Measurements from ENCODE around the gene IKZF3.

Gene IKZF3

DNA sequence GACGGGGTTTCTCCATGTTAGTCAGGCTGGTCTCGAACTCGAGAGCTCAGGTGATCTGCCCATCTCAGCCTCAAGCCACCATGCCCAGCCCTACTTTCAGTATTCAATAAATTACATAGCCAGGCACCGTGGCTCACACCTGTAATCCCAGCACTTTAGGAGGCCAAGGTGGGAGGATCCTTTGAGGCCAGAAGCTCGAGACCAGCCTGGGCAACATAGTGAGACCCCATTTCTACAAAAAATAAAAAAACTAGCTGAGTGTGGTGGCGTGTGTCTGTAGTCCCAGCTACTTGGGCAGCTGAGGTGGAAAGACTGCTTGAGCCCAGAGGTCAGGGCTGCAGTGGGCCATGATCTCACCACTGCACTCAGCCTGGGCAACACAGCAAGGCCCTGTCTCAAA lies 142.0 kb downstream of the IKZF3 start:
- Histone ChIP-seq H3K9ac (no peak overlapping the region), H2AFZ (no peak overlapping the region), H3K79me2 (no peaks in the 10 kb centered on the region), H3K27me3 (ENCODE audit: control insufficient read depth, insufficient read depth, low read length) (no peaks in the 10 kb centered on the region), H3K36me3 (ENCODE audit: control insufficient read depth, insufficient read depth, low read length) (no peaks in the 10 kb centered on the region), H3K9me3 (ENCODE audit: control insufficient read depth, low read length) (no peaks in the 10 kb centered on the region), H3K4me1 (no peaks in the 10 kb centered on the region), H3K4me2 (ENCODE audit: low read length) (no peak overlapping the region), H3K4me3 (ENCODE audit: low read depth, low read length) (no peak overlapping the region), H3K27ac (no peak overlapping the region)
- TF ChIP-seq, protein P1, sequence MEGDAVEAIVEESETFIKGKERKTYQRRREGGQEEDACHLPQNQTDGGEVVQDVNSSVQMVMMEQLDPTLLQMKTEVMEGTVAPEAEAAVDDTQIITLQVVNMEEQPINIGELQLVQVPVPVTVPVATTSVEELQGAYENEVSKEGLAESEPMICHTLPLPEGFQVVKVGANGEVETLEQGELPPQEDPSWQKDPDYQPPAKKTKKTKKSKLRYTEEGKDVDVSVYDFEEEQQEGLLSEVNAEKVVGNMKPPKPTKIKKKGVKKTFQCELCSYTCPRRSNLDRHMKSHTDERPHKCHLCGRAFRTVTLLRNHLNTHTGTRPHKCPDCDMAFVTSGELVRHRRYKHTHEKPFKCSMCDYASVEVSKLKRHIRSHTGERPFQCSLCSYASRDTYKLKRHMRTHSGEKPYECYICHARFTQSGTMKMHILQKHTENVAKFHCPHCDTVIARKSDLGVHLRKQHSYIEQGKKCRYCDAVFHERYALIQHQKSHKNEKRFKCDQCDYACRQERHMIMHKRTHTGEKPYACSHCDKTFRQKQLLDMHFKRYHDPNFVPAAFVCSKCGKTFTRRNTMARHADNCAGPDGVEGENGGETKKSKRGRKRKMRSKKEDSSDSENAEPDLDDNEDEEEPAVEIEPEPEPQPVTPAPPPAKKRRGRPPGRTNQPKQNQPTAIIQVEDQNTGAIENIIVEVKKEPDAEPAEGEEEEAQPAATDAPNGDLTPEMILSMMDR (IDR thresholded peaks at IDR 0.05) = no peak

DNA sequence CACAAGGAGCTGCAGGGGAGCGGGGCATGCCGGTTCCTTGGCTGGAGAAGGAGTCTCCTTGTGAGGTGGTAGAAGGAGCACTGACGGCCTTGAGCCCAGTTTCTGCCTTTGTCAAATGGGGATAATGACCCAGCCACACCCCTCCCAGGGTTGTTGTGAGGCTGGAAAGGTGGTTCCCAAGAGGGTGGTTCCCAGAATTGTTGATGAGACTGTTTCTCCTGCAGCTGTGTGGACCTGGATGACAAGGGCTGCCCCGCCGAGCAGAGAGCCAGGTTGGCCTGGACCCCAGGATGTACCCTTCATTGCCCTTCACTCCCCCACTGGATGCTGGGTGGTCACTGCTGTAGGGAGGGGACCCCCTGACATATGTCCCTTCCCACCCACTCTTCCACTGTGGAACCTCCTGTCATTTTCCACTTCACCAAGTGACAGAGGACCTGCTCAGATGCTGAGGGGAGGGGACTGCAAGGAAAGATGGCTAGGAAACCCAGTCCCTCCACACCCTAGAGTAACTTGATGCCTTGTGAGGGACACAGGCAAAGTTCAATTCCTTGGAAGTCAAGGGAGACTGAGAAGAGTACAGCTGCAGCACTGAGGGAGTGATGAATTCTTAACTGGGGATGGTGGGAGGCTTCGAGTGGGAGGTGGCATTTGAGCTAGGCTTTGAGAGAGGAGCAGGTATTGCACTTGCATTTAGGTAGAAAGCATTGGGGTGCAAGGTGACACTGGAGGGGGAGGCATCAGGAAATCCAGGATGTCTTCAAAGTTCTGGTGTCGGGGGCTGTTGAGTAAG lies 144.4 kb downstream of the IKZF3 start:
- no peaks in the 10 kb centered on the region for H3K36me3 ChIP-seq (ENCODE audit: control insufficient read depth, insufficient read depth, low read length)
- TF ChIP-seq, protein P1 (IDR thresholded peaks at IDR 0.05) = no peak
- no peaks in the 10 kb centered on the region for H3K27me3 ChIP-seq (ENCODE audit: control insufficient read depth, insufficient read depth, low read length)

DNA sequence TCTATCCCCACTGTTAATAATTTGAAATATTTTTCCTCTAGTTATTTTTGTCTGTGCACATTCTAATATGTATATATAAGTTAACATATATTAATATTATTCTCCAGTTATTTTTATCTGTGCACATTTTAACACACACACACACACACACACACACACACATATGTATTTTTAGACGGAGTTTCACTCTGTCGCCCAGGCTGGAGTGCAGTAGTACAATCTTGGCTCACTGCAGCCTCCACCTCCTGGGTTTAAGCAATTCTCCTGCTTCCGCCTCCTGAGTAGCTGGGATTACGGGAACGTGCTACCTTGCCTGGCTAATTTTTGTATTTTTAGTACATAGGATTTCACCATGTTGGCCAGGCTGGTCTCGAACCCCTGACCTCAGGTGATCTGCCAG lies 146.5 kb downstream of the IKZF3 start:
- no peaks in the 10 kb centered on the region for H3K9me3 ChIP-seq (ENCODE audit: control insufficient read depth, low read length)
- H3K4me1 ChIP-seq = no peaks in the 10 kb centered on the region
- H3K4me2 ChIP-seq (ENCODE audit: low read length) = no peak overlapping the region
- H3K4me3 ChIP-seq (ENCODE audit: low read depth, low read length) = no peak overlapping the region
- no peaks in the 10 kb centered on the region for H3K36me3 ChIP-seq (ENCODE audit: control insufficient read depth, insufficient read depth, low read length)
- TF ChIP-seq, protein P1 (IDR thresholded peaks at IDR 0.05) = no peak
- H3K79me2 ChIP-seq = no peaks in the 10 kb centered on the region
- H3K9ac ChIP-seq = no peak overlapping the region
- H2AFZ ChIP-seq = no peak overlapping the region
- H3K27me3 ChIP-seq (ENCODE audit: control insufficient read depth, insufficient read depth, low read length) = no peaks in the 10 kb centered on the region
- no peak overlapping the region for H3K27ac ChIP-seq

More for the DNA sequence above, 144.4 kb downstream of the IKZF3 start:
- Histone ChIP-seq H3K4me1 (no peaks in the 10 kb centered on the region), H3K4me3 (ENCODE audit: low read depth, low read length) (no peak overlapping the region), H2AFZ (no peak overlapping the region), H3K27ac (no peak overlapping the region), H3K4me2 (ENCODE audit: low read length) (no peak overlapping the region), H3K9me3 (ENCODE audit: control insufficient read depth, low read length) (no peaks in the 10 kb centered on the region), H3K9ac (no peak overlapping the region), H3K79me2 (no peaks in the 10 kb centered on the region)

DNA sequence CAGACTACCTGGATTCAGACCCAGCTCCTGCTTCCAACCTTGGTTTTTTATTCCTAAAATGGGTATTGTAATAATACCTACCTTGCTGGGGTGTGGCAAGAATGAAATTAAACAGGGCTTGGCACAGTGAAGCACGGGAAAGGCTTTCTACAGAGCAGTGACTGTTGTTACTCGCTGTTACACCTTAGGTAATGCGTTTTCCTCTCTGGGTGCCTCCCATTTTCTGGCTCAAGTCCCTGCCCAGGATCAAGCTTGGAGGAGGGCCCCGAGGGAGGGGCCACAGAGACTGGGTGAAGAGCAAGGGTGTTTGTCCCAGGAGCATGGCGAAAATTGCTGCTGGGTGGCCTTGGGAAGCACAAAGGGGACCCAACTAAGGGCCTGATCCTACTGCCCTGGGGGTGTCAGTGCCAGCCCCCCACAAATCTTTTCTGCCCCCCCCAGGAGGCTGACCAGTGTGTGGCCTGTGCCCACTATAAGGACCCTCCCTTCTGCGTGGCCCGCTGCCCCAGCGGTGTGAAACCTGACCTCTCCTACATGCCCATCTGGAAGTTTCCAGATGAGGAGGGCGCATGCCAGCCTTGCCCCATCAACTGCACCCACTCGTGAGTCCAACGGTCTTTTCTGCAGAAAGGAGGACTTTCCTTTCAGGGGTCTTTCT lies 147.1 kb downstream of the IKZF3 start:
- no peak overlapping the region for H2AFZ ChIP-seq
- no peak overlapping the region for H3K4me2 ChIP-seq (ENCODE audit: low read length)
- no peaks in the 10 kb centered on the region for H3K27me3 ChIP-seq (ENCODE audit: control insufficient read depth, insufficient read depth, low read length)
- TF ChIP-seq, protein P1 (IDR thresholded peaks at IDR 0.05) = no peak
- no peaks in the 10 kb centered on the region for H3K79me2 ChIP-seq
- H3K27ac ChIP-seq = no peak overlapping the region
- H3K9me3 ChIP-seq (ENCODE audit: control insufficient read depth, low read length) = no peaks in the 10 kb centered on the region
- no peaks in the 10 kb centered on the region for H3K36me3 ChIP-seq (ENCODE audit: control insufficient read depth, insufficient read depth, low read length)
- H3K9ac ChIP-seq = no peak overlapping the region
- H3K4me3 ChIP-seq (ENCODE audit: low read depth, low read length) = no peak overlapping the region
- H3K4me1 ChIP-seq = no peaks in the 10 kb centered on the region

All from parathyroid adenoma (tissue), 2 donors.